Measurements from ENCODE around the gene TENM4. TPM values are rescaled to one million over a fixed set of nuclear protein-coding genes. Genes with fewer than 3 reads are reported as not detected.

The TENM4 gene
- polyA plus RNA-seq, 1 experiment = 5.5 TPM

GRCh38 chr11:79019277-79019676 is 421.6 kb downstream of the TENM4 start:
- peaks cover 2% of the 10 kb centered on the region for H3K27me3 ChIP-seq (ENCODE audit: control insufficient read depth, insufficient read depth, low read length)
- H3K4me3 ChIP-seq (ENCODE audit: low read depth, low read length) = no peak overlapping the region
- DNase-seq (ENCODE audit: low read depth, low spot score) = no peak
- no peak for TF ChIP-seq CTCF (IDR thresholded peaks at IDR 0.05; ENCODE audit: low read depth, low read length)
- CTCF ChIA-PET = interaction anchor here (0.9 to 2.3 kb wide), 3 partner anchors 64 to 373 kb away, joined by 3 to 8 read pairs (median 5); no protein-coding TSS in a partner anchor
- POLR2A ChIA-PET = no interaction called here
- H3K27ac ChIP-seq (ENCODE audit: low read depth, low read length) = peak overlapping the region; percentile 68
- H3K9me3 ChIP-seq (ENCODE audit: control insufficient read depth, insufficient read depth, low read length) = no peaks in the 10 kb centered on the region

- no peak for TF ChIP-seq CTCF (IDR thresholded peaks at IDR 0.05; ENCODE audit: low read depth, low read length)
- no peak overlapping the region for H3K4me3 ChIP-seq (ENCODE audit: low read depth, low read length)
- H3K27ac ChIP-seq (ENCODE audit: low read depth, low read length) = peak overlapping the region; percentile 68
- ChIA-PET CTCF (interaction anchor here (2.3 kb wide), 1 partner anchor 373 kb away, joined by 8 read pairs; no protein-coding TSS in a partner anchor), POLR2A (interaction anchor here (0.8 kb wide), 1 partner anchor 21 kb away, joined by 3 read pairs; no protein-coding TSS in a partner anchor)
- H3K9me3 ChIP-seq (ENCODE audit: control insufficient read depth, insufficient read depth, low read length) = no peaks in the 10 kb centered on the region
- H3K27me3 ChIP-seq (ENCODE audit: control insufficient read depth, insufficient read depth, low read length) = peaks cover 2% of the 10 kb centered on the region
- DNase-seq (ENCODE audit: low read depth, low spot score) = peak; percentile 83
These were observed 422.4 kb downstream of the TENM4 start for GRCh38 chr11:79018371-79018849.

- peaks cover 2% of the 10 kb centered on the region for H3K27me3 ChIP-seq (ENCODE audit: control insufficient read depth, insufficient read depth, low read length)
- CTCF ChIA-PET = interaction anchor here (2.3 kb wide), 1 partner anchor 372 kb away, joined by 8 read pairs; no protein-coding TSS in a partner anchor
- TF ChIP-seq CTCF (IDR thresholded peaks at IDR 0.05; ENCODE audit: low read depth, low read length) = no peak
- peak overlapping the region; percentile 68 for H3K27ac ChIP-seq (ENCODE audit: low read depth, low read length)
- no peak overlapping the region for H3K4me3 ChIP-seq (ENCODE audit: low read depth, low read length)
- no peaks in the 10 kb centered on the region for H3K9me3 ChIP-seq (ENCODE audit: control insufficient read depth, insufficient read depth, low read length)
- POLR2A ChIA-PET = interaction anchor here (0.8 kb wide), 1 partner anchor 21 kb away, joined by 3 read pairs; no protein-coding TSS in a partner anchor
- no peak for DNase-seq (ENCODE audit: low read depth, low spot score)
These were observed 423.0 kb downstream of the TENM4 start for GRCh38 chr11:79017811-79018210.

- TF ChIP-seq CTCF (IDR thresholded peaks at IDR 0.05; ENCODE audit: low read depth, low read length) = no peak
- CTCF ChIA-PET = no interaction called here
- no peak overlapping the region for H3K27ac ChIP-seq (ENCODE audit: low read depth, low read length)
- H3K4me3 ChIP-seq (ENCODE audit: low read depth, low read length) = no peak overlapping the region
- no peak for DNase-seq (ENCODE audit: low read depth, low spot score)
- no peaks in the 10 kb centered on the region for H3K9me3 ChIP-seq (ENCODE audit: control insufficient read depth, insufficient read depth, low read length)
- POLR2A ChIA-PET = no interaction called here
- H3K27me3 ChIP-seq (ENCODE audit: control insufficient read depth, insufficient read depth, low read length) = no peaks in the 10 kb centered on the region
These were observed 427.3 kb downstream of the TENM4 start for GRCh38 chr11:79013509-79013908.

- TF ChIP-seq CTCF (IDR thresholded peaks at IDR 0.05; ENCODE audit: low read depth, low read length) = no peak
- no peaks in the 10 kb centered on the region for H3K9me3 ChIP-seq (ENCODE audit: control insufficient read depth, insufficient read depth, low read length)
- POLR2A ChIA-PET = no interaction called here
These were observed 429.5 kb downstream of the TENM4 start for GRCh38 chr11:79011357-79011756.

More at GRCh38 chr11:79011357-79011756, 429.5 kb downstream of the TENM4 start:
- CTCF ChIA-PET = no interaction called here
- no peaks in the 10 kb centered on the region for H3K27me3 ChIP-seq (ENCODE audit: control insufficient read depth, insufficient read depth, low read length)
- no peak overlapping the region for H3K27ac ChIP-seq (ENCODE audit: low read depth, low read length)
- no peak for DNase-seq (ENCODE audit: low read depth, low spot score)
- H3K4me3 ChIP-seq (ENCODE audit: low read depth, low read length) = no peak overlapping the region
